Right lobe of liver (tissue), 4 donors: Measurements from ENCODE around the gene SERPINA3.

Experiments used
- POLR2A ChIP-seq: fragments of 450-650 bp; IDR thresholded peaks from one replicate; pipeline ENCODE4 v1.6.1; 2017; ENCODE audit warnings: antibody characterized with exemption, mild to moderate bottlenecking
- TF ChIP-seq, protein P1 (sequence below), 4 donors: fragments of 200-600 bp in 3 of 4; fragments of 450-650 bp in 1 of 4; IDR thresholded peaks; one replicate each; pipeline versions ENCODE4 v1.5.1 to v1.8.0; 2016 to 2022; ENCODE audit warnings: antibody characterized with exemption in 4 of 4, mild to moderate bottlenecking in 2 of 4
- donor health status: DM: no; HTN: no; CAD: no.
- donor health status: DM: no; HTN: no; CAD: no.
- donor health status: DM: no; HTN: yes; CAD: no.

DNA sequence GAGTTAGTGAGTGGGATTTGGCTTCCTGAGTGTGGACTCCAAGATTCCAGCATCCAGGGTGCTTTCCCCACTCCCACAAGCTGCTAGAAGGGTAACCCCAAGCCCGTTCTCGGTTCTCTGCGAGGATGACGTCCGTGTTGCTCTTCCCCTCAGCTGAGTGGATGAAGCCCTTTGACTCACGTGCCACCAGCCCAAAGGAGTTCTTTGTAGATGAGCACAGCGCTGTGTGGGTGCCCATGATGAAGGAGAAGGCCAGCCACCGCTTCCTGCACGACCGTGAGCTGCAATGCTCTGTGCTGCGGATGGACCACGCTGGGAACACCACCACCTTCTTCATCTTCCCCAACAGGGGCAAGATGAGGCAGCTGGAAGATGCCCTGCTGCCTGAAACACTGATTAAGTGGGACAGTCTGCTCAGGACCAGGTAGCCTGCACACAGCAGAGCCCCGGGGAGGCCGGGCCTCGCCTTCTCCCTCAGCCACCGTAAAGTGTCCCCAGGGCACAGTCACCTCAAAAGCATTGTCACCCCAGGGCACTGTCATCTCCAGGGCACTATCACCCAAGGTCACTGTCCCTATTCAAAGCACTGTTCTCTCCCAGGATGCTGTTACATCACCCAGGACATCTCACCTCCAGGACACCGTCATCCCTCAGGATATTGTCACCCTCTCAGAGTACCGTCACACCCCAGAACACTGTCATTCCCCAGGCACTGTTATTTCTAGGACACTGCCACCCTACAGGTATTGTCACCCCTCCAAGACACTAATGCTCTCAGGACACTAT is 31.3 kb downstream of the SERPINA3 start:
- TF ChIP-seq, protein P1, sequence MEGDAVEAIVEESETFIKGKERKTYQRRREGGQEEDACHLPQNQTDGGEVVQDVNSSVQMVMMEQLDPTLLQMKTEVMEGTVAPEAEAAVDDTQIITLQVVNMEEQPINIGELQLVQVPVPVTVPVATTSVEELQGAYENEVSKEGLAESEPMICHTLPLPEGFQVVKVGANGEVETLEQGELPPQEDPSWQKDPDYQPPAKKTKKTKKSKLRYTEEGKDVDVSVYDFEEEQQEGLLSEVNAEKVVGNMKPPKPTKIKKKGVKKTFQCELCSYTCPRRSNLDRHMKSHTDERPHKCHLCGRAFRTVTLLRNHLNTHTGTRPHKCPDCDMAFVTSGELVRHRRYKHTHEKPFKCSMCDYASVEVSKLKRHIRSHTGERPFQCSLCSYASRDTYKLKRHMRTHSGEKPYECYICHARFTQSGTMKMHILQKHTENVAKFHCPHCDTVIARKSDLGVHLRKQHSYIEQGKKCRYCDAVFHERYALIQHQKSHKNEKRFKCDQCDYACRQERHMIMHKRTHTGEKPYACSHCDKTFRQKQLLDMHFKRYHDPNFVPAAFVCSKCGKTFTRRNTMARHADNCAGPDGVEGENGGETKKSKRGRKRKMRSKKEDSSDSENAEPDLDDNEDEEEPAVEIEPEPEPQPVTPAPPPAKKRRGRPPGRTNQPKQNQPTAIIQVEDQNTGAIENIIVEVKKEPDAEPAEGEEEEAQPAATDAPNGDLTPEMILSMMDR (IDR thresholded peaks at IDR 0.05), result no peak
- no peak for TF ChIP-seq POLR2A
